GM12878 (cell line): ENCODE data around the gene ABCB8. TPM values are rescaled to one million over a fixed set of nuclear protein-coding genes. Genes with fewer than 3 reads are reported as not detected.

Source experiments
- ATAC-seq: fragments of 200-7000 bp; cut with Tn5 transposase; 3 replicates; pipeline ENCODE4 v1.9.1; 2020; ENCODE audit warnings: mild to moderate bottlenecking, moderate library complexity
- BruUV-seq: library from RNA; stranded (reverse); fragments of 400-500 nt; replicated peaks from 2 replicates; lab custom pipeline; 2021; lab: Mats Ljungman, UMichigan
- CTCF ChIA-PET: fragments of 300-600 bp; sonication (Branson Sonifier 250); formaldehyde crosslinking; extraction: SDS; loops from one replicate; lab custom pipeline; 2021; ENCODE audit warnings: inconsistent platforms; lab: Yijun Ruan, JAX
- POLR2A ChIA-PET: fragments of 350-600 bp; formaldehyde crosslinking; extraction: SDS; loops from one replicate; lab custom pipeline; 2021; ENCODE audit warnings: inconsistent platforms; lab: Charles Lee
- RAD21 ChIA-PET: fragments of 300-600 bp; sonication (Branson Sonifier 250); formaldehyde crosslinking; loops from one replicate; lab custom pipeline; 2023; ENCODE audit warnings: antibody characterized with exemption; ENCODE audit not compliant: unreplicated experiment; lab: Charles Lee
- SMC1A ChIA-PET: fragments of 300-600 bp; sonication (Branson Sonifier 250); formaldehyde crosslinking; loops from one replicate; lab custom pipeline; 2023; ENCODE audit not compliant: unreplicated experiment, uncharacterized antibody; lab: Charles Lee
- DNase-seq: peaks from one replicate; pipeline ENCODE4 v3.0.0-alpha.2; 2011; ENCODE audit warnings: low read depth, low spot score
- FAIRE-seq: peaks from 3 replicates; lab custom pipeline; 2011; peaks lifted over from hg19 to GRCh38; lab: Jason Lieb, UNC
- H2AFZ ChIP-seq: 2 replicates; pipeline ENCODE4 v1.6.0; 2011; ENCODE audit warnings: low read depth, low read length, control low read depth; ENCODE audit not compliant: control insufficient read depth
- H3K27ac ChIP-seq: 2 replicates; pipeline ENCODE4 v1.5.1; 2011; ENCODE audit warnings: control low read depth; ENCODE audit not compliant: control insufficient read depth, insufficient read depth
- H3K27me3 ChIP-seq, 2 experiments: replicated peaks in 1 of 2; 2 replicates each; pipeline versions ENCODE4 v1.6.0 to v1.6.1; 2011; ENCODE audit warnings: low read length in 1 of 2; ENCODE audit not compliant: control insufficient read depth in 2 of 2, insufficient read depth in 2 of 2
- H3K36me3 ChIP-seq, 2 experiments: 2 replicates each; pipeline ENCODE4 v1.5.1; 2011; ENCODE audit warnings: low read length in 1 of 2; ENCODE audit not compliant: control insufficient read depth in 2 of 2, insufficient read depth in 2 of 2
- H3K4me1 ChIP-seq: 2 replicates; pipeline ENCODE4 v1.6.1; 2011; ENCODE audit warnings: mild to moderate bottlenecking, low read length, moderate library complexity, mixed read lengths; ENCODE audit not compliant: control insufficient read depth, insufficient read depth
- H3K4me2 ChIP-seq: 2 replicates; pipeline ENCODE4 v1.6.0; 2011; ENCODE audit warnings: control low read depth; ENCODE audit not compliant: control insufficient read depth, insufficient read depth
- H3K4me3 ChIP-seq: fragments of 200-600 bp; sonication (generic); 2 replicates; pipeline ENCODE4 v1.5.1; 2016
- H3K79me2 ChIP-seq: 2 replicates; pipeline ENCODE4 v1.6.0; 2011; ENCODE audit warnings: low read length; ENCODE audit not compliant: control insufficient read depth, insufficient read depth
- H3K9ac ChIP-seq: 2 replicates; pipeline ENCODE4 v1.8.0; 2011; ENCODE audit warnings: low read length, control low read depth, mixed read lengths; ENCODE audit not compliant: control insufficient read depth, insufficient read depth
- H3K9me3 ChIP-seq: replicated peaks from 3 replicates; pipeline ENCODE4 v1.5.1; 2011; ENCODE audit warnings: mild to moderate bottlenecking, low read length; ENCODE audit not compliant: control insufficient read depth, insufficient read depth
- H4K20me1 ChIP-seq: 2 replicates; pipeline ENCODE4 v1.6.0; 2011; ENCODE audit not compliant: control insufficient read depth, insufficient read depth
- ATF7 ChIP-seq: fragments of 450-650 bp; IDR thresholded peaks from 2 replicates; pipeline ENCODE4 v1.6.1; 2016; ENCODE audit warnings: low read depth, mild to moderate bottlenecking
- BCL11A ChIP-seq: IDR thresholded peaks from 2 replicates; pipeline ENCODE4 v1.6.1; 2011; ENCODE audit warnings: low read depth, low read length
- EP300 ChIP-seq, 2 experiments: fragments of 150-350 bp in 1 of 2; IDR thresholded peaks; 2 replicates each; pipeline ENCODE4 v1.6.1; 2011 to 2012; ENCODE audit warnings: low read depth in 2 of 2, low read length in 2 of 2, borderline replicate concordance in 1 of 2, improper control_type of control experiment in 1 of 2, inconsistent platforms in 1 of 2; ENCODE audit not compliant: control insufficient read depth in 1 of 2
- HDGF ChIP-seq: fragments of 450-650 bp; IDR thresholded peaks from 2 replicates; pipeline ENCODE4 v1.6.1; 2016; ENCODE audit warnings: antibody characterized with exemption
- MEF2B ChIP-seq: fragments of 450-650 bp; IDR thresholded peaks from 2 replicates; pipeline ENCODE4 v1.6.1; 2018; ENCODE audit warnings: mild to moderate bottlenecking, moderate library complexity; ENCODE audit not compliant: partially characterized antibody, poor library complexity, severe bottlenecking
- MTA2 ChIP-seq: fragments of 450-650 bp; IDR thresholded peaks from 2 replicates; pipeline ENCODE4 v1.6.1; 2016; ENCODE audit warnings: low read depth, mild to moderate bottlenecking, moderate library complexity
- MXI1 ChIP-seq: fragments of 150-350 bp; IDR thresholded peaks from 2 replicates; pipeline ENCODE4 v1.6.1; 2011; ENCODE audit warnings: low read depth, mild to moderate bottlenecking, inconsistent platforms, low read length, improper control_type of control experiment
- NBN ChIP-seq: fragments of 450-650 bp; IDR thresholded peaks from 2 replicates; pipeline ENCODE4 v1.6.1; 2016
- POLR2A ChIP-seq: IDR thresholded peaks from 2 replicates; pipeline ENCODE4 v1.6.1; 2011; ENCODE audit warnings: low read depth, mild to moderate bottlenecking, low read length
- RB1 ChIP-seq: fragments of 450-650 bp; formaldehyde crosslinking; IDR thresholded peaks from 2 replicates; pipeline ENCODE4 v1.6.1; 2017; ENCODE audit warnings: mild to moderate bottlenecking, borderline replicate concordance
- YY1 ChIP-seq: IDR thresholded peaks from 2 replicates; pipeline ENCODE4 v1.6.1; 2011; ENCODE audit warnings: low read depth, mild to moderate bottlenecking, low read length
- ZNF622 ChIP-seq: fragments of 450-650 bp; IDR thresholded peaks from 2 replicates; pipeline ENCODE4 v1.6.1; 2017; ENCODE audit warnings: mild to moderate bottlenecking, inconsistent platforms
- WGBS: methylation state at CpG from one replicate; pipeline ENCODE4 v1.1.6; 2016; ENCODE audit warnings: low lambda C conversion rate; ENCODE audit not compliant: insufficient replicate concordance, insufficient coverage; ENCODE audit errors: missing lambda C conversion rate; 5-methylcytosine and 5-hydroxymethylcytosine counted together
- in situ Hi-C: fragments of 300-500 bp; cut with MboI; formaldehyde crosslinking; loops from 9 replicates; pipeline ENCODE4 v1.14.3; 2018; ENCODE audit warnings: mixed read lengths
- intact Hi-C: fragments of 100-400 bp; cut with micrococcal nuclease; formaldehyde crosslinking; loops from one replicate; pipeline ENCODE4 v1.14.2; 2022; ENCODE audit not compliant: unreplicated experiment
- polyA plus RNA-seq, 11 experiments: library from polyadenylated mRNA; depleted of rRNA in 4 of 11; unstranded in 6 of 11; stranded (reverse) in 5 of 11; fragments of >200 nt; fragmentation: Nextera tagmentation in 4 of 11; fragmentation: Illumina TruSeq in 1 of 11; extraction: Ambion mirVana in 4 of 11; extraction: Trizol in 1 of 11; gene quantifications; 1 replicate in 1 of 11; 2 replicates in 10 of 11; pipeline versions ENCODE4 v1.2.1 to v1.2.3, GENCODE V29; 2011 to 2016; ENCODE audit warnings: inconsistent platforms in 2 of 11, missing spikeins in 2 of 11, low read depth in 1 of 11
- total RNA-seq, 4 experiments: library from RNA; depleted of rRNA in 3 of 4; stranded (reverse); fragments of >200 nt in 3 of 4; fragmentation: Illumina TruSeq in 1 of 4; extraction: Trizol in 1 of 4; gene quantifications; 2 replicates each; pipeline versions ENCODE4 v1.2.1 to v1.2.3, GENCODE V29; 2013 to 2021
- TF ChIP-seq, protein P1 (sequence below): fragments of 450-650 bp; IDR thresholded peaks from 2 replicates; pipeline ENCODE4 v1.6.1; 2016; ENCODE audit warnings: mild to moderate bottlenecking
- TF ChIP-seq, protein P2 (sequence below): IDR thresholded peaks from 2 replicates; pipeline ENCODE4 v1.6.1; 2011; ENCODE audit warnings: low read depth, low read length, improper control_type of control experiment, borderline replicate concordance
- TF ChIP-seq, protein P3 (sequence below): IDR thresholded peaks from 2 replicates; pipeline ENCODE4 v1.6.1; 2011; ENCODE audit warnings: mild to moderate bottlenecking, low read depth, low read length, moderate library complexity; ENCODE audit not compliant: insufficient replicate concordance
- TF ChIP-seq, protein P4 (sequence below): fragments of 450-650 bp; formaldehyde crosslinking; IDR thresholded peaks from 2 replicates; pipeline ENCODE4 v1.5.0; 2022; ENCODE audit warnings: mild to moderate bottlenecking, missing genetic modification characterization
- TF ChIP-seq, protein P5 (sequence below): fragments of 450-650 bp; IDR thresholded peaks from 2 replicates; pipeline ENCODE4 v1.6.1; 2016; ENCODE audit warnings: mild to moderate bottlenecking

The ABCB8 gene
- total and polyA plus RNA-seq, 10 of the 15 experiments (the other 5 are each of a cell fraction or from before 2014, with no cell fraction given): 0.77 to 34.8 (median 18.9) TPM

DNA sequence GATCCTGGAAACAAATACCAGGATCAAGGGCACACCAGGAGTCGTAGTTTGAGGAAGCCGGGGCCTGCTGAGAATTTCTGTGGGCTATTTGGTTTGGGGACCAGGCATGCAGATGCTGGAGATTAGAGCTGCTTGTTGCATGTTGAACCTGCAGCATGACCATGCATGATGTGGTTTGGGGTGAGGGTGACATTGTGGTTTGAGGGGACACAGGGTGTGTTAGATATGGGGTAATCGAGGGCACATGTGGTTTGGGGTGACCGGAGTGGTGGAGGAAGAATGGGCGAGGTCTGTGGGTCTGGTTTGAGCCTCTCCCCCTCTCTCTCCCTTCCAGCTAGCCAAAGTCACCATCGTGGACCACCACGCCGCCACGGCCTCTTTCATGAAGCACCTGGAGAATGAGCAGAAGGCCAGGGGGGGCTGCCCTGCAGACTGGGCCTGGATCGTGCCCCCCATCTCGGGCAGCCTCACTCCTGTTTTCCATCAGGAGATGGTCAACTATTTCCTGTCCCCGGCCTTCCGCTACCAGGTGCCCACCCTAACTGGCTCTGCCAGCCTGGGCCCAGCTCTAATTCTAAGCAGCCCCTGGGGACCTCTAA lies 27.3 kb upstream of the ABCB8 start:
- CTCF ChIA-PET: no interaction called here
- intact Hi-C loops: no loop called here
- no peak for TF ChIP-seq MXI1
- TF ChIP-seq MTA2: no peak
- TF ChIP-seq, protein P1, sequence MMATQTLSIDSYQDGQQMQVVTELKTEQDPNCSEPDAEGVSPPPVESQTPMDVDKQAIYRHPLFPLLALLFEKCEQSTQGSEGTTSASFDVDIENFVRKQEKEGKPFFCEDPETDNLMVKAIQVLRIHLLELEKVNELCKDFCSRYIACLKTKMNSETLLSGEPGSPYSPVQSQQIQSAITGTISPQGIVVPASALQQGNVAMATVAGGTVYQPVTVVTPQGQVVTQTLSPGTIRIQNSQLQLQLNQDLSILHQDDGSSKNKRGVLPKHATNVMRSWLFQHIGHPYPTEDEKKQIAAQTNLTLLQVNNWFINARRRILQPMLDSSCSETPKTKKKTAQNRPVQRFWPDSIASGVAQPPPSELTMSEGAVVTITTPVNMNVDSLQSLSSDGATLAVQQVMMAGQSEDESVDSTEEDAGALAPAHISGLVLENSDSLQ: no peak
- no peak for TF ChIP-seq NBN
- TF ChIP-seq MEF2B: no peak
- TF ChIP-seq YY1: no peak
- no peak for TF ChIP-seq RB1
- TF ChIP-seq EP300 (IDR thresholded peaks at IDR 0.05; ENCODE audit: borderline replicate concordance in 1 of 2, control insufficient read depth in 1 of 2, low read depth in 2 of 2, low read length in 2 of 2): no peak
- TF ChIP-seq, protein P2, sequence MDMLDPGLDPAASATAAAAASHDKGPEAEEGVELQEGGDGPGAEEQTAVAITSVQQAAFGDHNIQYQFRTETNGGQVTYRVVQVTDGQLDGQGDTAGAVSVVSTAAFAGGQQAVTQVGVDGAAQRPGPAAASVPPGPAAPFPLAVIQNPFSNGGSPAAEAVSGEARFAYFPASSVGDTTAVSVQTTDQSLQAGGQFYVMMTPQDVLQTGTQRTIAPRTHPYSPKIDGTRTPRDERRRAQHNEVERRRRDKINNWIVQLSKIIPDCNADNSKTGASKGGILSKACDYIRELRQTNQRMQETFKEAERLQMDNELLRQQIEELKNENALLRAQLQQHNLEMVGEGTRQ: no peak
- TF ChIP-seq, protein P3, sequence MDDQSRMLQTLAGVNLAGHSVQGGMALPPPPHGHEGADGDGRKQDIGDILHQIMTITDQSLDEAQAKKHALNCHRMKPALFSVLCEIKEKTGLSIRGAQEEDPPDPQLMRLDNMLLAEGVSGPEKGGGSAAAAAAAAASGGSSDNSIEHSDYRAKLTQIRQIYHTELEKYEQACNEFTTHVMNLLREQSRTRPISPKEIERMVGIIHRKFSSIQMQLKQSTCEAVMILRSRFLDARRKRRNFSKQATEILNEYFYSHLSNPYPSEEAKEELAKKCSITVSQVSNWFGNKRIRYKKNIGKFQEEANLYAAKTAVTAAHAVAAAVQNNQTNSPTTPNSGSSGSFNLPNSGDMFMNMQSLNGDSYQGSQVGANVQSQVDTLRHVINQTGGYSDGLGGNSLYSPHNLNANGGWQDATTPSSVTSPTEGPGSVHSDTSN: no peak
- no peak for TF ChIP-seq POLR2A
- TF ChIP-seq ZNF622: no peak
- no peak for TF ChIP-seq HDGF
- no peak for TF ChIP-seq ATF7
- no peak for TF ChIP-seq BCL11A
- TF ChIP-seq, protein P4, sequence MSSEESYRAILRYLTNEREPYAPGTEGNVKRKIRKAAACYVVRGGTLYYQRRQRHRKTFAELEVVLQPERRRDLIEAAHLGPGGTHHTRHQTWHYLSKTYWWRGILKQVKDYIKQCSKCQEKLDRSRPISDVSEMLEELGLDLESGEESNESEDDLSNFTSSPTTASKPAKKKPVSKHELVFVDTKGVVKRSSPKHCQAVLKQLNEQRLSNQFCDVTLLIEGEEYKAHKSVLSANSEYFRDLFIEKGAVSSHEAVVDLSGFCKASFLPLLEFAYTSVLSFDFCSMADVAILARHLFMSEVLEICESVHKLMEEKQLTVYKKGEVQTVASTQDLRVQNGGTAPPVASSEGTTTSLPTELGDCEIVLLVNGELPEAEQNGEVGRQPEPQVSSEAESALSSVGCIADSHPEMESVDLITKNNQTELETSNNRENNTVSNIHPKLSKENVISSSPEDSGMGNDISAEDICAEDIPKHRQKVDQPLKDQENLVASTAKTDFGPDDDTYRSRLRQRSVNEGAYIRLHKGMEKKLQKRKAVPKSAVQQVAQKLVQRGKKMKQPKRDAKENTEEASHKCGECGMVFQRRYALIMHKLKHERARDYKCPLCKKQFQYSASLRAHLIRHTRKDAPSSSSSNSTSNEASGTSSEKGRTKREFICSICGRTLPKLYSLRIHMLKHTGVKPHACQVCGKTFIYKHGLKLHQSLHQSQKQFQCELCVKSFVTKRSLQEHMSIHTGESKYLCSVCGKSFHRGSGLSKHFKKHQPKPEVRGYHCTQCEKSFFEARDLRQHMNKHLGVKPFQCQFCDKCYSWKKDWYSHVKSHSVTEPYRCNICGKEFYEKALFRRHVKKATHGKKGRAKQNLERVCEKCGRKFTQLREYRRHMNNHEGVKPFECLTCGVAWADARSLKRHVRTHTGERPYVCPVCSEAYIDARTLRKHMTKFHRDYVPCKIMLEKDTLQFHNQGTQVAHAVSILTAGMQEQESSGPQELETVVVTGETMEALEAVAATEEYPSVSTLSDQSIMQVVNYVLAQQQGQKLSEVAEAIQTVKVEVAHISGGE (CRISPR knock-in tag): no peak
- TF ChIP-seq, protein P5, sequence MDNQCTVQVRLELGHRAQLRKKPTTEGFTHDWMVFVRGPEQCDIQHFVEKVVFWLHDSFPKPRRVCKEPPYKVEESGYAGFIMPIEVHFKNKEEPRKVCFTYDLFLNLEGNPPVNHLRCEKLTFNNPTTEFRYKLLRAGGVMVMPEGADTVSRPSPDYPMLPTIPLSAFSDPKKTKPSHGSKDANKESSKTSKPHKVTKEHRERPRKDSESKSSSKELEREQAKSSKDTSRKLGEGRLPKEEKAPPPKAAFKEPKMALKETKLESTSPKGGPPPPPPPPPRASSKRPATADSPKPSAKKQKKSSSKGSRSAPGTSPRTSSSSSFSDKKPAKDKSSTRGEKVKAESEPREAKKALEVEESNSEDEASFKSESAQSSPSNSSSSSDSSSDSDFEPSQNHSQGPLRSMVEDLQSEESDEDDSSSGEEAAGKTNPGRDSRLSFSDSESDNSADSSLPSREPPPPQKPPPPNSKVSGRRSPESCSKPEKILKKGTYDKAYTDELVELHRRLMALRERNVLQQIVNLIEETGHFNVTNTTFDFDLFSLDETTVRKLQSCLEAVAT: no peak

More for the DNA sequence above, 27.3 kb upstream of the ABCB8 start:
- Histone ChIP-seq H4K20me1 (no peaks in the 10 kb centered on the region), H3K27me3 (no peaks in the 10 kb centered on the region), H3K27ac (no peak overlapping the region), H3K36me3 (no peaks in the 10 kb centered on the region), H3K79me2 (no peaks in the 10 kb centered on the region), H2AFZ (no peak overlapping the region), H3K4me2 (no peak overlapping the region), H3K9ac (no peak overlapping the region), H3K4me3 (no peak overlapping the region), H3K9me3 (no peaks in the 10 kb centered on the region), H3K4me1 (no peaks in the 10 kb centered on the region)
- DNase-seq (no peak), ATAC-seq (no peak), FAIRE-seq (no peak)
- POLR2A ChIA-PET: no interaction called here
- WGBS: 27% methylated on average over 13 of the region's 13 CpGs
- RAD21 ChIA-PET: no interaction called here
- in situ Hi-C loops: no loop called here
- SMC1A ChIA-PET: no interaction called here
- BruUV-seq: no TSS peak
